ENCODE measurements around the gene NLGN4Y. TPM values are rescaled to one million over a fixed set of nuclear protein-coding genes. Genes with fewer than 3 reads are reported as not detected.

Gene NLGN4Y
- total and polyA plus RNA-seq, 2 of the 13 experiments (the other 11 are each of a cell fraction or from before 2014, with no cell fraction given), result 6.0 to 16.5 TPM

GRCh38 chrY:14498071-14498470, 26.3 kb upstream of the NLGN4Y start:
- intact Hi-C loops (cut with micrococcal nuclease; ENCODE audit: unreplicated experiment) (no loop called here), in situ Hi-C loops (cut with HindIII; ENCODE audit: extremely low pct_ligation_motif_present, low pct_unique_long_range_greater_than_20kb) (no loop called here)
- no peaks in the 10 kb centered on the region for H4K20me1 ChIP-seq (ENCODE audit: insufficient read depth, low read length)
- ChIA-PET POLR2A (no interaction called here), CTCF (ENCODE audit: low intra/inter-chr PET ratio, low total read pairs) (no interaction called here)
- H3K4me2 ChIP-seq (ENCODE audit: low read depth, low read length), result no peak overlapping the region
- DNase-seq (ENCODE audit: low spot score) (no peak), ATAC-seq (no peak), FAIRE-seq (no peak)
- H3K4me3 ChIP-seq (replicated peaks in 1 of 3; ENCODE audit: insufficient read depth in 1 of 3, low read depth in 2 of 3, low read length in 3 of 3), result no peak overlapping the region
- H3K36me3 ChIP-seq (replicated peaks in 1 of 2; ENCODE audit: control insufficient read depth in 1 of 2, insufficient read depth in 2 of 2, low read length in 2 of 2), result no peaks in the 10 kb centered on the region
- H2AFZ ChIP-seq (ENCODE audit: low read length), result no peak overlapping the region
- 3% methylated on average over 2 of the region's 2 CpGs for WGBS (ENCODE audit: low lambda C conversion rate)
- H3K9ac ChIP-seq (ENCODE audit: insufficient read depth, low read depth, low read length), result no peak overlapping the region
- no peaks in the 10 kb centered on the region for H3K9me3 ChIP-seq (ENCODE audit: low read length)
- H3K27me3 ChIP-seq (ENCODE audit: control insufficient read depth in 1 of 2, insufficient read depth in 2 of 2, low read length in 2 of 2), result no peaks in the 10 kb centered on the region
- no peaks in the 10 kb centered on the region for H3K79me2 ChIP-seq (ENCODE audit: insufficient read depth, low read length)
- no peaks in the 10 kb centered on the region for H3K4me1 ChIP-seq (ENCODE audit: insufficient read depth, low read length)
- no TSS peak for BruUV-seq (replicated peaks)
- H3K27ac ChIP-seq (ENCODE audit: extremely low read length, insufficient read depth, low read length), result no peak overlapping the region
- TF ChIP-seq ZNF709 (CRISPR knock-in tag; IDR thresholded peaks at IDR 0.05) (no peak), NCOA2 (CRISPR knock-in tag; IDR thresholded peaks at IDR 0.05) (no peak), ZNF260 (CRISPR knock-in tag; IDR thresholded peaks at IDR 0.05; ENCODE audit: borderline replicate concordance, low read depth) (no peak), TMF1 (CRISPR knock-in tag; IDR thresholded peaks at IDR 0.05; ENCODE audit: low read depth) (no peak), ZNF33A (CRISPR knock-in tag; IDR thresholded peaks at IDR 0.05; ENCODE audit: borderline replicate concordance) (no peak), GATAD1 (CRISPR knock-in tag; IDR thresholded peaks at IDR 0.05) (no peak), ZNF749 (CRISPR knock-in tag; IDR thresholded peaks at IDR 0.05; ENCODE audit: borderline replicate concordance) (no peak), PAX8 (CRISPR knock-in tag; IDR thresholded peaks at IDR 0.05; ENCODE audit: borderline replicate concordance) (no peak), NFAT5 (CRISPR knock-in tag; IDR thresholded peaks at IDR 0.05) (no peak), ZBTB20 (CRISPR knock-in tag; IDR thresholded peaks at IDR 0.05; ENCODE audit: borderline replicate concordance, low read depth) (no peak), MAZ (IDR thresholded peaks at IDR 0.05; ENCODE audit: borderline replicate concordance, low read depth, low read length) (no peak), MAZ (CRISPR knock-in tag; IDR thresholded peaks at IDR 0.05; ENCODE audit: low read depth) (no peak), ZNF564 (CRISPR knock-in tag; IDR thresholded peaks at IDR 0.05) (no peak), TOPORS (CRISPR knock-in tag; IDR thresholded peaks at IDR 0.05) (no peak)
- TF ChIP-seq, protein P1, sequence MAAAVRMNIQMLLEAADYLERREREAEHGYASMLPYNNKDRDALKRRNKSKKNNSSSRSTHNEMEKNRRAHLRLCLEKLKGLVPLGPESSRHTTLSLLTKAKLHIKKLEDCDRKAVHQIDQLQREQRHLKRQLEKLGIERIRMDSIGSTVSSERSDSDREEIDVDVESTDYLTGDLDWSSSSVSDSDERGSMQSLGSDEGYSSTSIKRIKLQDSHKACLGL (CRISPR knock-in tag; IDR thresholded peaks at IDR 0.05), result no peak
- TF ChIP-seq, protein P2, sequence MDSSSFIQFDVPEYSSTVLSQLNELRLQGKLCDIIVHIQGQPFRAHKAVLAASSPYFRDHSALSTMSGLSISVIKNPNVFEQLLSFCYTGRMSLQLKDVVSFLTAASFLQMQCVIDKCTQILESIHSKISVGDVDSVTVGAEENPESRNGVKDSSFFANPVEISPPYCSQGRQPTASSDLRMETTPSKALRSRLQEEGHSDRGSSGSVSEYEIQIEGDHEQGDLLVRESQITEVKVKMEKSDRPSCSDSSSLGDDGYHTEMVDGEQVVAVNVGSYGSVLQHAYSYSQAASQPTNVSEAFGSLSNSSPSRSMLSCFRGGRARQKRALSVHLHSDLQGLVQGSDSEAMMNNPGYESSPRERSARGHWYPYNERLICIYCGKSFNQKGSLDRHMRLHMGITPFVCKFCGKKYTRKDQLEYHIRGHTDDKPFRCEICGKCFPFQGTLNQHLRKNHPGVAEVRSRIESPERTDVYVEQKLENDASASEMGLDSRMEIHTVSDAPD (CRISPR knock-in tag; IDR thresholded peaks at IDR 0.05), result no peak

Data from HepG2 (cell line).